AG10803 (cell line): Measurements from ENCODE around the gene IGF1R.
A peak's percentile ranks its signal among the peaks of the same experiment; 100 is the strongest.
"Not testable (repeated sequence)": the region's sequence is repeated elsewhere in the genome, so short reads cannot be mapped to it uniquely, and the experiment has no call there.

ENCODE experiments used
- DNase-seq: peaks from one replicate; pipeline ENCODE4 v3.0.0; 2010; ENCODE audit warnings: low read depth
- H3K4me3 ChIP-seq: 2 replicates; pipeline ENCODE4 v1.5.1; 2011; ENCODE audit warnings: mild to moderate bottlenecking, low read length, control low read depth
- CTCF ChIP-seq: conservative IDR thresholded peaks from 2 replicates; pipeline ENCODE4 v1.5.1; 2011; ENCODE audit warnings: mild to moderate bottlenecking, low read length, control low read depth, inconsistent platforms

The IGF1R gene

GRCh38 chr15:99002226-99002625, 353.9 kb downstream of the IGF1R start:
- DNase-seq, result no peak
- no peak overlapping the region for H3K4me3 ChIP-seq
- no peak for TF ChIP-seq CTCF

- not testable (repeated sequence) for H3K4me3 ChIP-seq, DNase-seq
These were observed 355.0 kb downstream of the IGF1R start for GRCh38 chr15:99003317-99003716.

GRCh38 chr15:99004998-99005974, 356.9 kb downstream of the IGF1R start:
- peak; percentile 50 for DNase-seq
- not testable (repeated sequence) for H3K4me3 ChIP-seq

GRCh38 chr15:99006146-99006545, 357.8 kb downstream of the IGF1R start:
- TF ChIP-seq CTCF, result no peak
- DNase-seq, result no peak
- no peak overlapping the region for H3K4me3 ChIP-seq

- no peak for DNase-seq
- TF ChIP-seq CTCF, result no peak
- no peak overlapping the region for H3K4me3 ChIP-seq
These were observed 358.7 kb downstream of the IGF1R start for GRCh38 chr15:99006904-99007495.

- no peak overlapping the region for H3K4me3 ChIP-seq
- DNase-seq, result peak; percentile 48
- no peak for TF ChIP-seq CTCF
These were observed 361.5 kb downstream of the IGF1R start for GRCh38 chr15:99009741-99010330.

GRCh38 chr15:99010768-99011167, 362.4 kb downstream of the IGF1R start:
- no peak overlapping the region for H3K4me3 ChIP-seq
- peak; percentile 49 for DNase-seq
- no peak for TF ChIP-seq CTCF
